GM12878 (cell line): ENCODE data around the gene DUSP11. TPM values are rescaled to one million over a fixed set of nuclear protein-coding genes. Genes with fewer than 3 reads are reported as not detected.

Source experiments
- CHD1 ChIP-seq: IDR thresholded peaks from 2 replicates; pipeline ENCODE4 v1.6.1; 2012; ENCODE audit warnings: low read depth, low read length, improper control_type of control experiment
- EP300 ChIP-seq, 2 experiments: fragments of 150-350 bp in 1 of 2; IDR thresholded peaks; 2 replicates each; pipeline ENCODE4 v1.6.1; 2011 to 2012; ENCODE audit warnings: low read depth in 2 of 2, low read length in 2 of 2, borderline replicate concordance in 1 of 2, improper control_type of control experiment in 1 of 2, inconsistent platforms in 1 of 2; ENCODE audit not compliant: control insufficient read depth in 1 of 2
- POLR2AphosphoS5 ChIP-seq: IDR thresholded peaks from 2 replicates; pipeline ENCODE4 v1.6.1; 2011; ENCODE audit warnings: mild to moderate bottlenecking, low read length, inconsistent platforms
- SMC3 ChIP-seq: IDR thresholded peaks from 2 replicates; pipeline ENCODE4 v1.6.1; 2011; ENCODE audit warnings: low read length, improper control_type of control experiment, borderline replicate concordance
- SREBF1 ChIP-seq: IDR thresholded peaks from 2 replicates; pipeline ENCODE4 v1.6.1; 2012; ENCODE audit warnings: mild to moderate bottlenecking, low read length
- SREBF2 ChIP-seq: IDR thresholded peaks from 2 replicates; pipeline ENCODE4 v1.6.1; 2012; ENCODE audit warnings: mild to moderate bottlenecking, low read length
- SUPT20H ChIP-seq: IDR thresholded peaks from 2 replicates; pipeline ENCODE4 v1.6.1; 2011; ENCODE audit warnings: low read depth, mild to moderate bottlenecking, low read length, moderate library complexity, borderline replicate concordance; ENCODE audit not compliant: control insufficient read depth
- TBL1XR1 ChIP-seq: IDR thresholded peaks from 2 replicates; pipeline ENCODE4 v1.6.1; 2012; ENCODE audit warnings: low read depth, low read length, improper control_type of control experiment
- TCF12 ChIP-seq: IDR thresholded peaks from 2 replicates; pipeline ENCODE4 v1.6.1; 2011; ENCODE audit warnings: low read depth, mild to moderate bottlenecking, low read length
- YBX1 ChIP-seq: fragments of 450-650 bp; IDR thresholded peaks from 2 replicates; pipeline ENCODE4 v1.6.1; 2016; ENCODE audit warnings: antibody characterized with exemption
- polyA plus RNA-seq, 11 experiments: library from polyadenylated mRNA; depleted of rRNA in 4 of 11; unstranded in 6 of 11; stranded (reverse) in 5 of 11; fragments of >200 nt; fragmentation: Nextera tagmentation in 4 of 11; fragmentation: Illumina TruSeq in 1 of 11; extraction: Ambion mirVana in 4 of 11; extraction: Trizol in 1 of 11; gene quantifications; 1 replicate in 1 of 11; 2 replicates in 10 of 11; pipeline versions ENCODE4 v1.2.1 to v1.2.3, GENCODE V29; 2011 to 2016; ENCODE audit warnings: inconsistent platforms in 2 of 11, missing spikeins in 2 of 11, low read depth in 1 of 11
- total RNA-seq, 4 experiments: library from RNA; depleted of rRNA in 3 of 4; stranded (reverse); fragments of >200 nt in 3 of 4; fragmentation: Illumina TruSeq in 1 of 4; extraction: Trizol in 1 of 4; gene quantifications; 2 replicates each; pipeline versions ENCODE4 v1.2.1 to v1.2.3, GENCODE V29; 2013 to 2021
- TF ChIP-seq, protein P1 (sequence below): fragments of 450-650 bp; IDR thresholded peaks from 2 replicates; pipeline ENCODE4 v1.6.1; 2017; ENCODE audit warnings: low read depth, mild to moderate bottlenecking, moderate library complexity
- TF ChIP-seq, protein P2 (sequence below): IDR thresholded peaks from 2 replicates; pipeline ENCODE4 v1.6.1; 2012; ENCODE audit warnings: improper control_type of control experiment, low read depth, low read length; ENCODE audit not compliant: insufficient replicate concordance

DUSP11 gene
- total and polyA plus RNA-seq, 10 of the 15 experiments (the other 5 are each of a cell fraction or from before 2014, with no cell fraction given): 26.4 to 78.4 (median 47.9) TPM

GRCh38 chr2:73714091-73714490 lies 65.8 kb downstream of the DUSP11 start (continued):
- TF ChIP-seq SREBF1: no peak
- no peak for TF ChIP-seq EP300 (IDR thresholded peaks at IDR 0.05; ENCODE audit: borderline replicate concordance in 1 of 2, control insufficient read depth in 1 of 2, low read depth in 2 of 2, low read length in 2 of 2)
- TF ChIP-seq SUPT20H: no peak
- TF ChIP-seq CHD1: no peak
- TF ChIP-seq TCF12: no peak
- TF ChIP-seq YBX1: no peak
- TF ChIP-seq, protein P1, sequence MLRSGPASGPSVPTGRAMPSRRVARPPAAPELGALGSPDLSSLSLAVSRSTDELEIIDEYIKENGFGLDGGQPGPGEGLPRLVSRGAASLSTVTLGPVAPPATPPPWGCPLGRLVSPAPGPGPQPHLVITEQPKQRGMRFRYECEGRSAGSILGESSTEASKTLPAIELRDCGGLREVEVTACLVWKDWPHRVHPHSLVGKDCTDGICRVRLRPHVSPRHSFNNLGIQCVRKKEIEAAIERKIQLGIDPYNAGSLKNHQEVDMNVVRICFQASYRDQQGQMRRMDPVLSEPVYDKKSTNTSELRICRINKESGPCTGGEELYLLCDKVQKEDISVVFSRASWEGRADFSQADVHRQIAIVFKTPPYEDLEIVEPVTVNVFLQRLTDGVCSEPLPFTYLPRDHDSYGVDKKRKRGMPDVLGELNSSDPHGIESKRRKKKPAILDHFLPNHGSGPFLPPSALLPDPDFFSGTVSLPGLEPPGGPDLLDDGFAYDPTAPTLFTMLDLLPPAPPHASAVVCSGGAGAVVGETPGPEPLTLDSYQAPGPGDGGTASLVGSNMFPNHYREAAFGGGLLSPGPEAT: no peak
- TF ChIP-seq SREBF2: no peak
- TF ChIP-seq POLR2AphosphoS5: no peak
- TF ChIP-seq SMC3: no peak
- no peak for TF ChIP-seq TBL1XR1
- TF ChIP-seq, protein P2, sequence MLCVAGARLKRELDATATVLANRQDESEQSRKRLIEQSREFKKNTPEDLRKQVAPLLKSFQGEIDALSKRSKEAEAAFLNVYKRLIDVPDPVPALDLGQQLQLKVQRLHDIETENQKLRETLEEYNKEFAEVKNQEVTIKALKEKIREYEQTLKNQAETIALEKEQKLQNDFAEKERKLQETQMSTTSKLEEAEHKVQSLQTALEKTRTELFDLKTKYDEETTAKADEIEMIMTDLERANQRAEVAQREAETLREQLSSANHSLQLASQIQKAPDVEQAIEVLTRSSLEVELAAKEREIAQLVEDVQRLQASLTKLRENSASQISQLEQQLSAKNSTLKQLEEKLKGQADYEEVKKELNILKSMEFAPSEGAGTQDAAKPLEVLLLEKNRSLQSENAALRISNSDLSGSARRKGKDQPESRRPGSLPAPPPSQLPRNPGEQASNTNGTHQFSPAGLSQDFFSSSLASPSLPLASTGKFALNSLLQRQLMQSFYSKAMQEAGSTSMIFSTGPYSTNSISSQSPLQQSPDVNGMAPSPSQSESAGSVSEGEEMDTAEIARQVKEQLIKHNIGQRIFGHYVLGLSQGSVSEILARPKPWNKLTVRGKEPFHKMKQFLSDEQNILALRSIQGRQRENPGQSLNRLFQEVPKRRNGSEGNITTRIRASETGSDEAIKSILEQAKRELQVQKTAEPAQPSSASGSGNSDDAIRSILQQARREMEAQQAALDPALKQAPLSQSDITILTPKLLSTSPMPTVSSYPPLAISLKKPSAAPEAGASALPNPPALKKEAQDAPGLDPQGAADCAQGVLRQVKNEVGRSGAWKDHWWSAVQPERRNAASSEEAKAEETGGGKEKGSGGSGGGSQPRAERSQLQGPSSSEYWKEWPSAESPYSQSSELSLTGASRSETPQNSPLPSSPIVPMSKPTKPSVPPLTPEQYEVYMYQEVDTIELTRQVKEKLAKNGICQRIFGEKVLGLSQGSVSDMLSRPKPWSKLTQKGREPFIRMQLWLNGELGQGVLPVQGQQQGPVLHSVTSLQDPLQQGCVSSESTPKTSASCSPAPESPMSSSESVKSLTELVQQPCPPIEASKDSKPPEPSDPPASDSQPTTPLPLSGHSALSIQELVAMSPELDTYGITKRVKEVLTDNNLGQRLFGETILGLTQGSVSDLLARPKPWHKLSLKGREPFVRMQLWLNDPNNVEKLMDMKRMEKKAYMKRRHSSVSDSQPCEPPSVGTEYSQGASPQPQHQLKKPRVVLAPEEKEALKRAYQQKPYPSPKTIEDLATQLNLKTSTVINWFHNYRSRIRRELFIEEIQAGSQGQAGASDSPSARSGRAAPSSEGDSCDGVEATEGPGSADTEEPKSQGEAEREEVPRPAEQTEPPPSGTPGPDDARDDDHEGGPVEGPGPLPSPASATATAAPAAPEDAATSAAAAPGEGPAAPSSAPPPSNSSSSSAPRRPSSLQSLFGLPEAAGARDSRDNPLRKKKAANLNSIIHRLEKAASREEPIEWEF: no peak

Other genes starting within 250 kb of the DUSP11 start
- gene NAT8, start 137.7 kb downstream of the DUSP11 start, total RNA-seq (2014; rRNA removed): not detected in 2 replicates
- gene NAT8, start 137.7 kb downstream of the DUSP11 start, total RNA-seq (2014; rRNA removed; fragmentation: Illumina TruSeq; extraction: Trizol): not detected in 2 replicates
- gene NAT8, start 137.7 kb downstream of the DUSP11 start, total RNA-seq (2021): not detected in 2 replicates
- not detected in 2 replicates for gene NAT8, start 137.7 kb downstream of the DUSP11 start, polyA plus RNA-seq (2011; rRNA removed)
- gene NAT8, start 137.7 kb downstream of the DUSP11 start, polyA plus RNA-seq (2014; fragmentation: Illumina TruSeq; extraction: Trizol): not detected in 2 replicates
- not detected for gene NAT8, start 137.7 kb downstream of the DUSP11 start, polyA plus RNA-seq (2014; fragmentation: Nextera tagmentation; extraction: Ambion mirVana)
- gene NAT8, start 137.7 kb downstream of the DUSP11 start, polyA plus RNA-seq (2014; rRNA removed): not detected in 2 replicates
- gene NAT8, start 137.7 kb downstream of the DUSP11 start, polyA plus RNA-seq (2016; fragmentation: Nextera tagmentation; extraction: Ambion mirVana): not detected
- 32.5 and 36.8 TPM in 2 replicates for gene TPRKB, start 42.8 kb downstream of the DUSP11 start, total RNA-seq (2014; rRNA removed)
- 69.9 and 74.2 TPM in 2 replicates for gene TPRKB, start 42.8 kb downstream of the DUSP11 start, total RNA-seq (2014; rRNA removed; fragmentation: Illumina TruSeq; extraction: Trizol)
- gene TPRKB, start 42.8 kb downstream of the DUSP11 start, total RNA-seq (2021): 23.6 and 28.1 TPM in 2 replicates
- gene TPRKB, start 42.8 kb downstream of the DUSP11 start, polyA plus RNA-seq (2011; rRNA removed): 42.9 and 73.0 TPM in 2 replicates
- gene TPRKB, start 42.8 kb downstream of the DUSP11 start, polyA plus RNA-seq (2014; fragmentation: Illumina TruSeq; extraction: Trizol): 59.9 and 69.6 TPM in 2 replicates
- 100 to 1,000 TPM; 116 to 124 TPM for gene TPRKB, start 42.8 kb downstream of the DUSP11 start, polyA plus RNA-seq (2014; fragmentation: Nextera tagmentation; extraction: Ambion mirVana)
- 42.2 and 60.2 TPM in 2 replicates for gene TPRKB, start 42.8 kb downstream of the DUSP11 start, polyA plus RNA-seq (2014; rRNA removed)
- gene TPRKB, start 42.8 kb downstream of the DUSP11 start, polyA plus RNA-seq (2016; fragmentation: Nextera tagmentation; extraction: Ambion mirVana): 100 to 1,000 TPM; 122 to 129 TPM
- 0.27 and 0.28 TPM in 2 replicates for gene C2orf78, start 4.1 kb upstream of the DUSP11 start, total RNA-seq (2014; rRNA removed)
- 0.36 and 0.46 TPM in 2 replicates for gene C2orf78, start 4.1 kb upstream of the DUSP11 start, total RNA-seq (2014; rRNA removed; fragmentation: Illumina TruSeq; extraction: Trizol)
- 0.44 and 0.51 TPM in 2 replicates for gene C2orf78, start 4.1 kb upstream of the DUSP11 start, total RNA-seq (2021)
- 0.08 and 0.13 TPM in 2 replicates for gene C2orf78, start 4.1 kb upstream of the DUSP11 start, polyA plus RNA-seq (2011; rRNA removed)
- gene C2orf78, start 4.1 kb upstream of the DUSP11 start, polyA plus RNA-seq (2014; fragmentation: Illumina TruSeq; extraction: Trizol): 0.62 and 0.84 TPM in 2 replicates
- under 1 TPM; 0.13 to 0.27 TPM for gene C2orf78, start 4.1 kb upstream of the DUSP11 start, polyA plus RNA-seq (2014; fragmentation: Nextera tagmentation; extraction: Ambion mirVana)
- gene C2orf78, start 4.1 kb upstream of the DUSP11 start, polyA plus RNA-seq (2014; rRNA removed): 0.23 and 0.82 TPM in 2 replicates
- under 1 TPM; 0.52 to 0.81 TPM for gene C2orf78, start 4.1 kb upstream of the DUSP11 start, polyA plus RNA-seq (2016; fragmentation: Nextera tagmentation; extraction: Ambion mirVana)
- gene STAMBP, start 48.9 kb upstream of the DUSP11 start, total RNA-seq (2014; rRNA removed): 38.9 and 49.9 TPM in 2 replicates
- 50.1 and 53.3 TPM in 2 replicates for gene STAMBP, start 48.9 kb upstream of the DUSP11 start, total RNA-seq (2014; rRNA removed; fragmentation: Illumina TruSeq; extraction: Trizol)
- 44.0 and 45.0 TPM in 2 replicates for gene STAMBP, start 48.9 kb upstream of the DUSP11 start, total RNA-seq (2021)
- 84.1 and 101 TPM in 2 replicates for gene STAMBP, start 48.9 kb upstream of the DUSP11 start, polyA plus RNA-seq (2011; rRNA removed)
- gene STAMBP, start 48.9 kb upstream of the DUSP11 start, polyA plus RNA-seq (2014; fragmentation: Illumina TruSeq; extraction: Trizol): 77.8 and 108 TPM in 2 replicates
- 10 to 100 TPM; 67.3 to 72.2 TPM for gene STAMBP, start 48.9 kb upstream of the DUSP11 start, polyA plus RNA-seq (2014; fragmentation: Nextera tagmentation; extraction: Ambion mirVana)
- gene STAMBP, start 48.9 kb upstream of the DUSP11 start, polyA plus RNA-seq (2014; rRNA removed): 43.1 and 51.9 TPM in 2 replicates
- 10 to 100 TPM; 82.2 to 83.2 TPM for gene STAMBP, start 48.9 kb upstream of the DUSP11 start, polyA plus RNA-seq (2016; fragmentation: Nextera tagmentation; extraction: Ambion mirVana)
- not detected in 2 replicates for gene ACTG2, start 112.9 kb upstream of the DUSP11 start, total RNA-seq (2014; rRNA removed)
- gene ACTG2, start 112.9 kb upstream of the DUSP11 start, total RNA-seq (2014; rRNA removed; fragmentation: Illumina TruSeq; extraction: Trizol): not detected in 2 replicates
- gene ACTG2, start 112.9 kb upstream of the DUSP11 start, total RNA-seq (2021): 0.51 and 0.97 TPM in 2 replicates
- gene ACTG2, start 112.9 kb upstream of the DUSP11 start, polyA plus RNA-seq (2011; rRNA removed): 0.12 TPM in 1 of 2 replicates, not detected in the other
- gene ACTG2, start 112.9 kb upstream of the DUSP11 start, polyA plus RNA-seq (2014; fragmentation: Illumina TruSeq; extraction: Trizol): not detected in 2 replicates
- gene ACTG2, start 112.9 kb upstream of the DUSP11 start, polyA plus RNA-seq (2014; fragmentation: Nextera tagmentation; extraction: Ambion mirVana): not detected
- gene ACTG2, start 112.9 kb upstream of the DUSP11 start, polyA plus RNA-seq (2014; rRNA removed): 0.06 TPM in 1 of 2 replicates, not detected in the other
- gene ACTG2, start 112.9 kb upstream of the DUSP11 start, polyA plus RNA-seq (2016; fragmentation: Nextera tagmentation; extraction: Ambion mirVana): not detected
- gene DGUOK, start 146.8 kb upstream of the DUSP11 start, total RNA-seq (2014; rRNA removed): 64.4 and 68.4 TPM in 2 replicates
- gene DGUOK, start 146.8 kb upstream of the DUSP11 start, total RNA-seq (2014; rRNA removed; fragmentation: Illumina TruSeq; extraction: Trizol): 64.7 and 68.7 TPM in 2 replicates
- gene DGUOK, start 146.8 kb upstream of the DUSP11 start, total RNA-seq (2021): 69.2 and 74.2 TPM in 2 replicates
- 86.6 and 100 TPM in 2 replicates for gene DGUOK, start 146.8 kb upstream of the DUSP11 start, polyA plus RNA-seq (2011; rRNA removed)
- gene DGUOK, start 146.8 kb upstream of the DUSP11 start, polyA plus RNA-seq (2014; fragmentation: Illumina TruSeq; extraction: Trizol): 84.7 and 89.8 TPM in 2 replicates
- gene DGUOK, start 146.8 kb upstream of the DUSP11 start, polyA plus RNA-seq (2014; fragmentation: Nextera tagmentation; extraction: Ambion mirVana): 100 to 1,000 TPM; 175 to 234 TPM
- 84.3 and 93.0 TPM in 2 replicates for gene DGUOK, start 146.8 kb upstream of the DUSP11 start, polyA plus RNA-seq (2014; rRNA removed)
- gene DGUOK, start 146.8 kb upstream of the DUSP11 start, polyA plus RNA-seq (2016; fragmentation: Nextera tagmentation; extraction: Ambion mirVana): 100 to 1,000 TPM; 147 to 156 TPM
- gene TET3, start 204.8 kb upstream of the DUSP11 start, total RNA-seq (2014; rRNA removed): 8.2 and 8.6 TPM in 2 replicates
- 7.9 and 8.3 TPM in 2 replicates for gene TET3, start 204.8 kb upstream of the DUSP11 start, total RNA-seq (2014; rRNA removed; fragmentation: Illumina TruSeq; extraction: Trizol)
- gene TET3, start 204.8 kb upstream of the DUSP11 start, total RNA-seq (2021): 23.8 and 25.9 TPM in 2 replicates
- 10.0 and 11.2 TPM in 2 replicates for gene TET3, start 204.8 kb upstream of the DUSP11 start, polyA plus RNA-seq (2011; rRNA removed)
- gene TET3, start 204.8 kb upstream of the DUSP11 start, polyA plus RNA-seq (2014; fragmentation: Illumina TruSeq; extraction: Trizol): 10.0 and 11.3 TPM in 2 replicates
- under 1 TPM; 0.77 to 0.84 TPM for gene TET3, start 204.8 kb upstream of the DUSP11 start, polyA plus RNA-seq (2014; fragmentation: Nextera tagmentation; extraction: Ambion mirVana)
- 10.5 and 10.6 TPM in 2 replicates for gene TET3, start 204.8 kb upstream of the DUSP11 start, polyA plus RNA-seq (2014; rRNA removed)
- gene TET3, start 204.8 kb upstream of the DUSP11 start, polyA plus RNA-seq (2016; fragmentation: Nextera tagmentation; extraction: Ambion mirVana): 1 to 10 TPM; 2.1 to 2.7 TPM